Suppressor macrophage treated with lipopolysaccharide for 1 hour (primary cell): ENCODE measurements around the gene SOCS4.
A peak's percentile ranks its signal among the peaks of the same experiment; 100 is the strongest.
"Not testable (repeated sequence)": the region's sequence is repeated elsewhere in the genome, so short reads cannot be mapped to it uniquely, and the experiment has no call there.

ENCODE experiments used
- DNase-seq, 3 donors: peaks; one replicate each; pipeline ENCODE4 v3.0.0-alpha.2; 2020 to 2022

Gene SOCS4

DNA sequence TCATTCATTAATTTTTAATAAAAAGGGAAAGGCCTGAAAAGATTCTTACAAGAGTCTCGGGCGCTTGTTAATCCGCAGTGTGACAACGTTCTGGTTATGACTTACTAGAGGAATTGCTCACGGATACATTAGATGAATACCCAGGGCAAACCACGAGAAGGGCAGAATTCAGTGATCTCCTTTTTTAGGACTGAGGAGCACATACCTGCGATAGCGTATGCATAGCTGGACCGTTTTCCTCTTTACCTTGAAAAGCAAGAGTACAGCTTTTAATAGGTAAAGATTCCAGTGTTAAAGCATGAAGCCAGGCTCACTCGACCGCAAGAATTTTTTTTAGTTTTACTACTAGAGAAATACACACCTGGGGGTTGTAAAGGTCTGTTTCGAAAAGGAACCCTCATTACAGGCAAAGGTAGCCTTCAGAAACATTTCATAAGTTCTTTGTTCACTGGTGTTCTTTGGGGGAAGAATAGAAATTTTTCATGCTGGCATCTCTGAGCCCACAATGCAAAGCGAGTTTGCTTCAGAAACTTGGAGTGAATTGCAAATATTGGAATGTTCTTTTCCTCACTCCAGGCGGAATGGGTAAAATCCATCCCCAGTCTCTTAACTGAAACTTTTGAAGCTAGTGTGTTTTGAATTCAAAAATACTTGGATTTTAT, 25.4 kb downstream of the SOCS4 start:
- DNase-seq = peak in 2 of 3 donors; percentile 52 to 54

DNA sequence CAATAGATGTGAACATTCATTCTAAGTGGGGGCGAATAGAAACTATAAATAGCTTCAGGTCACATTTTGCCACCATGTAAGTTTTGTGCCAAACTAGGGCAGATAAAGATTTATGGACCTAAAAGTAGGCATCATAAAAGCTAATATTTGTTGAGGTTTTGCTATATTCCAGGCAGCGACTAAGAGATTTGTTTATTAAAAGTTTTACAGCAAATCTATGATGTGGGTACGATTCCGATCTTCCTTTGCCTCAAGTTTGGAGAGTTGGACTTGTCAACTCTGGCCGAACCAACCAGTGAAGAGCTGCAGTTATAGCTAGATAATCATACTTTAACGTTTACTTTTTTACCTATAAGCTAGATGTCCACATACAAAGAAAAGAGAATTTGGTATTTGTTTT, 26.0 kb downstream of the SOCS4 start:
- DNase-seq = no peak

DNA sequence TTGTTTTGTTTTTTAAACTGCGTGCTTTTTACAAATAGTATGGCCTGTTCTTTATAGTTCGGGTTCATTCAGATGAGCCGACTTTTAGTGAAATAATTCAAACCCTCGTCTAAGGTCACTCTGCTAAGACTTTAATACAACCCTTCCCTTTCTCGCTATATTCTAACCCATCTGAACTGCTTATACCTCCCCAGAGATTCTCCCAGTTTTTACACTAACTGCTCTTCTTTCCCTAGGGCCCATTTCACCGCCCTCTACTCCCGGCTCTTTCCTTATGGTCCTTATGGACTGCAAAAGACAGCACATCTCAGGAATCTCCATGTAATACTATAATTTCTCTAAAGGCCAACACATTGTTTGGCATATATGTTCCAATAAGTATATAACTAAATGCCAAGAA, 26.5 kb downstream of the SOCS4 start:
- DNase-seq = no peak

- no peak for DNase-seq
Observed at GRCh38 chr14:55054098-55054497, 27.1 kb downstream of the SOCS4 start.

DNA sequence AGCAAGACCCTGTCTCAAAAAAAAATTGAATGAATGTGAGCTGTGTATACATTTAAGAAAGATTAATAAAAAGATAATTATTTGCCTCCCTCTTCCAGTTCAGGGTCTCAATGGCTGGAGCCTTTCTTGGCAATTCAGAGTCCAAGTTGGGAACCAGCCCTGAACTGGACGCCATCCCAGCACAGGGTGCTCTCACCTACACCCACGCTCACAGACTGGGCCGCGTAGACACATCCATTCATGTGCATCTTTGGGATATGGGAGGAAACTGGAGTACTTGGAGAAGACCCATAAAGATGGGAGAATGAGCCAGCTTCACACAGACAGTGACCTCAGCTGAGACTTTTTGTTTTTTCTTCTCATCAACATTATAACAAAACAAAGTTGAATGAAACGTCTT, 30.9 kb downstream of the SOCS4 start:
- DNase-seq = no peak

GRCh38 chr14:55059333-55059732, 32.3 kb downstream of the SOCS4 start:
- DNase-seq = no peak

DNA sequence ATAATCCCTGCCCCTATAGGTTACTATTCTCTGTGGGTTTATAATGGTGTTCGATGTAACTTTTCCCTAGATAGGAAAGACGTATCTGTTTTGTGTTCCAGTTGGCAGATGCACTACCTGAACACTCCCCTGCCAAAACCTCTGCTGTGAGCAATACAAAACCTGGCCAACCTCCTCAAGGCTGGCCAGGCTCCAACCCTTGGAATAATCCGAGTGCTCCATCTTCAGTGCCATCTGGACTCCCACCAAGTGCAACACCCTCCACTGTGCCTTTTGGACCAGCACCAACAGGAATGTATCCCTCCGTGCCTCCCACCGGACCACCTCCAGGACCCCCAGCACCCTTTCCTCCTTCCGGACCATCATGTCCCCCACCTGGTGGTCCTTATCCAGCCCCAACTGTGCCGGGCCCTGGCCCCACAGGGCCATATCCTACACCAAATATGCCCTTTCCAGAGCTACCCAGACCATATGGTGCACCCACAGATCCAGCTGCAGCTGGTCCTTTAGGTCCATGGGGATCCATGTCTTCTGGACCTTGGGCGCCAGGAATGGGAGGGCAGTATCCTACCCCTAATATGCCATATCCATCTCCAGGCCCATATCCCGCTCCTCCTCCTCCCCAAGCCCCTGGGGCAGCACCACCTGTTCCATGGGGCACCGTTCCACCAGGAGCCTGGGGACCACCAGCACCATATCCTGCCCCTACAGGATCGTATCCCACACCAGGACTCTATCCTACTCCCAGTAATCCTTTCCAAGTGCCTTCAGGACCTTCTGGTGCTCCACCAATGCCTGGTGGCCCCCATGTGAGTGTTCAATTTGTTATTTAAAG, 35.7 kb downstream of the SOCS4 start:
- DNase-seq = no peak

DNA sequence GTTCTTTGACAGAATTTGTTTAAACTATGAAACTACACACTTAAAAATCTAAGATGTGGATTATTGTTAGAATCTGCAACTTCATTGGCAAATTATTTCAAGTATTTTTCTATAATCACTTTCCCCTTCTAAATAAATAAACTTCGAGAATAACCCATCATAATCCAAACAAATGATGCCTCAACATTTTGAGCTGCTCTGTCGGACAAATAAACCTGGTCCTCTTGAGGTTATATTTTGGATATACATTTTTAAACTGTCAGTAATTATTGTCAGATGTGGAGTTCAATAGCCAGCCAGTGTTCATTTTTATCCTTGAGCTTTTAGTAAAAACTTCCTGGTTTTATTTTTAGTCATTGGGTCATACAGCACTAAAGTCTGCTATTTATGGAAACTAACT, 37.9 kb downstream of the SOCS4 start:
- not testable (repeated sequence) for DNase-seq

DNA sequence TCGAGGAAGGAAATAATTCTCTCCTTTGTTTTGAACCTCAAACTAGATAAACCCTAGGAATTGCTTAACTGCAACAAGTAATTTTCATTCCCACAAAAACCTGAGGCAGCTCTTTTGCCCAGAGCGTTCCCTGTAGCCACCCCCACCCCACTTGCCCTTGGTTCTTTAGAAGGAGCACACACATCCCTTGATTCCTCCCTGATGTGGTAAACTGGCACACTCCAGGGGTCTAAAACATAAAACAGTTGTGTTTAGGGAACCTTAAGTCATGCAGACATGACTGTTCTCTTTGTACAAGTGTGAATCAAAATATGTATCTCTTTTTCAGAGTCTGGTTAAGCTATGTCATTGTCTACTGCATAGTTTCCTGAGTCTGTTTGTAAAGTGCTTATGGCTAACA, 38.4 kb downstream of the SOCS4 start:
- no peak for DNase-seq

GRCh38 chr14:55066223-55066622, 39.2 kb downstream of the SOCS4 start:
- no peak for DNase-seq

GRCh38 chr14:55070981-55071411, 44.0 kb downstream of the SOCS4 start:
- DNase-seq = peak in 1 of 3 donors; percentile 53

GRCh38 chr14:55071870-55072640, 45.0 kb downstream of the SOCS4 start:
- DNase-seq = peak; percentile 25 to 78 (median 72)

GRCh38 chr14:55073856-55074255, 46.8 kb downstream of the SOCS4 start:
- DNase-seq = no peak

DNA sequence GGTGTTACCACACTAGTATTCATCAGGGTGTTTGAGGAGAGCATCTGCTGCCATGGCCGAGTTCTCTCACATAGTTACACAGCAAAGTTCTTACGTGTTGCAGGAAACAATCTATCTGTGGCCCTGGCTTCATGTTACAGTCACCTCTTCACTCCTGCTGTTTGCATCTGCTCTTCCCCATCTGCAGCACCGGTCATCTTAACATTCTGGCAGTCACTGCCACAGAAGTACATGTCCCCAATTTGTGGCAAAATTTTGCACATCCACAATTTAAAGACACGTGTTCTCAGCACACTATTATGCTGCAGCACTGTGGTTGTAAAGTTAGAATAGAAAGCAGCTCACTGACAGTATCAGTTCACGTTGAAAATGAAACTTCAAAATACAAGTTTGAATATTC, 47.6 kb downstream of the SOCS4 start:
- no peak for DNase-seq

DNA sequence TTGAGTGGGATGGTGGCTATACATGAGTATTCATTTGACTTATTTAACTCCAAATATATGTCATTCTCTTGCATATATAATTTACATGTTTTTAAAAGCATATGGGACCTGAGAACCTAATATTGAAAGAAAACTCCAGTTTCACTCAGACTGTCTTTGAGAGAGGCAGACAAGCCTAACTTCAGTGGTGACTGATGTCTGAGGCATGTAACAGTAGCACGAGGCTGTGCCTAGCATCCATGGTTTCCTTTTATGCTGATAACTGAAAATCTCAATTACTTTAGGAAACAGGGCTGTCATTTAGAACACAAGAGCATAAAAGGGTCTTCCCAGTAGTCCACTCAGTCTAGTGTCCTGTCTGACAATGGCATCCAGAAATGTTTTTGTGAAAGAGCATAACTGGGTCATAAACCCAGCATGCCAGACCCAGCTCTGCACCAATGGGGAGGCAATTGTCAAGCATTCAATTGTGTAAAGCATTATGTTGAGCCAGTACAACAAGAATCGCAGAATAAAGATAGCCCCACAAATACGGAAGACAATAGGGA, 48.7 kb downstream of the SOCS4 start:
- no peak for DNase-seq

DNA sequence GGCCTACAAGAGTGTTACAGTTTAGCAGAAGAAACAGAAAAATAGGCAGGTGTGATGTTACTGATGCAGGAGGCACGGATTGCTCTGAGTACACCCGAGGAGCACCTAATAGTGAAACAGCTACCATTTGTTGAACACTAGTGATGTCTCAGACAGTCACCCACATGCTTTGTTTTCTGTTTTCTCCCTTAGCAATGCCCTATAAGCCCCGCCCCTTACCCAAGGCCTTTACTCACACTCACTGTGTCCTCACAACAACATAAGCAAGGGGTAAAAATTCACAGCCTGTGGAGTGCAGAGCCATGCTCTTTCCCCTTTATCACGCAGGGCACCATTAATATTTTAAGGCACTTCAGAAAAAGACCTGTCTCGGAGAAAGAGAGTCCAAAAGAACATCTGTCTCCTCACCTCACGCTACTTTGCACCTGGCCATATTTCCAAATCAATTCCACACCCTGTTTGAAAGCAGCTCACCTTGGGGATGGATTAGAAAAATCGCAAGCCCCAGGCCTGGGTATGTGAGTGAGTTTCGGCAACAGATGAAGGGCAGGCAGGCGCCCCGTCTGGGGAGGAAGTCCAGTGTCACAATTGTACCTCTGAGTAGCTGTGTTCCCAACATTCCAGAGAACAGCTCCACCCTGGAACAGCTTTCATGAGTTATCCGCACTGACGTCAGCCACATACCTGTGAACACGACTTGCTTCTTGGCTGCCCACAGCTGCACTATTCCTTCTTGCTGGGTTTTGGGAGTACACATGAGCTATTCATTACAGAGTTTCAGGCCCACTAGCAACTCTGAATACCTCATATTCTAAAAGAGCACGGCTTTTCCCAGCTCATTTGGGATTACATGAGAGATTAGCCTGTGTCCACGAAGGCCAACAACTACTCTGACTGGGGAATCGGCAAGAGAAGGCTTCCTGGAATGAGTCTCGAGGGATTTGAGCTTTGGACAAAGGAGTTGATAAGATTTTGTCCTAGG, 50.4 kb downstream of the SOCS4 start:
- DNase-seq = peak; percentile 55 to 62 (median 60)

GRCh38 chr14:55079961-55080360, 52.9 kb downstream of the SOCS4 start:
- peak; percentile 70 to 95 (median 95) for DNase-seq

DNA sequence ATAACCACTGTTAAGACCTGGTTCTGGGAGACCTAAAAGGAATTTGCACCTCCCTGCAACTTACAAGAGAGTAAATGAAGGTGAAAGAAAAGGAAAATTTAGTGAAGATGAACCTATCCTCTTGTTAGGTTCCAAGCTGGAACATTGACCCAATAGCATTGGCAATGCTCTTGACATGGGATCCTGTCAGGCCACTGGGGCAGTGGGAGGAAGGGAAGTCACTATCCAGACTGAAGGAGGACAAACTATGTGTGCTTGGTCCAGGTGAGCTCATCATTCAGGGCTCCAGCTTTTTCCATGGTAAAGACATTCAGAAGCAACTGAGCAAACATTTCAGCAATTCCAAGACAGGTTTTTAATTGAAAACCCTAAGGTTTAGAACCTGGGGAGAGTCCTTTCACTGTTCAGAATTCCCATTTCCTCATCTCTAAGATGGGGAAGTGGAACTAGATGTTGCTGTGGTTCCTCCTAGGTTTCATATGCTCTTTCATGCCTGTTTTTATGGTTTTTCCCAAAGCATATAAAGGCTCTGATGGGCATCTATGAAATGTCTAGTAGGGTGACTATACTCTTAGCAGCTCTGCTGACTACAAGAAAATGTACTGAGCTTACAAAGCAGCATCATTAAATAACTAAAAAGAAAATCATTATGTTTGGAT, 57.5 kb downstream of the SOCS4 start:
- peak; percentile 67 to 88 (median 83) for DNase-seq

DNA sequence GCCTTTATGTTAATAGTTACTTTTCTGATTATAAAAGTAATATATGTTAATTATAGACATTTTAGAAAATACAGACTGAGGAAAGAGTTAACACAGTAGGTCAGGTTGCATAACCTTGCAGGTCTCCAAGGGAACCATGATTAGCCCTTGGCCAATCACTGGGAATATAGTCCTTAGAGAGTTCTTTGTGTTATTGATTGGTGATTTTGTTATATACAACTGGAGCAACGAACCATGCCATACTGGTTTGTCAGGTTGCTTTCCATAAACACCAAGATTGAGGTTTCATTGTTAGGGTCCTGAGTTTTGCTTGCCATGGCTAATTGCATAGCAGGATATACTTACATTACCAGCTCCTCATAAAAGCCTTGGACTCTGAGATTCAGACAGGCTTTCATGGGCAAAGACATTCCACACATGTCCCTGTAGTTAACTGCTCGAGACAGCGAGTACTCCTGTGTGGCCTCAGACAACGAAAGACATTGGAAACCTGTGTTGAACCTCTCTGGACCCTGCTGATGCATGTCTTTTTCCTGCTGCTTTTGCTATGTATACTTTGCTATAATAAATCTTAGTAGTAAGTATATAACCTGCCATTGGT, 58.1 kb downstream of the SOCS4 start:
- DNase-seq = no peak

DNA sequence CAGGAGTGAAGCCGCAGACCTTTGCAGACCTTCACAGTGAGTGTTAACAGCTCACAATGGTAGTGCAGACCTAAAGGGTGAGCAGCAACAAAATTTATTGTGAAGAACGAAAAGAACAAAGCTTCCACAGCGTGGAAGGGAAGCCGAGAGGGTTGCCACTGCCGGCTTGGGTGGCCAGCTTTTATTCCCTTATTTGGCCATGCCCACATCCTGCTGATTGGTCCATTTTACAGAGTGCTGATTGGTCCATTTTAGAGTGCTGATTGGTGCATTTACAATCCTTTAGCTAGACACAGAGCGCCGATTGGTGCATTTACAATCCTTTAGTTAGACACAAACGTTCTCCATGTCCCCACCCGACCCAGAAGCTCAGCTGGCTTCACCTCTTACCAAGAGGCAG, 59.9 kb downstream of the SOCS4 start:
- no peak for DNase-seq

DNA sequence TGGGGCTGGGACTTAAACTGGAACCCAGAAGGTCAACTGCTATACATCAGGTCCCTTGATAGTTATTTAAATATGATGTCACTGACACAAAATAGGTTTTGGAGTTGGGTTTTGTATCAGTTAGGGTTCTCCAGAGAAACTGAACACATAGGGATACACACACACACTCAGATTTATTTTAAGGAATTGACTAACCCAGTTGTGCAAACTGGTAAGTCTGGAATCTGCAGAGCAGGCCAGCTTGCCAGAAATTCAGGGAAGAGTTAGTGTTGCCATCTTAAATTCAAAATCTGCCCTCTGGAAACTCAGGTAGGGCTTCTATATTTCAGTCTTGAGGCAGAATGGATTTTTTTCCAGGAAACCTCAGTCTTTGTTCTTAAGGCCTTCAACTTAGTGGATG, 61.3 kb downstream of the SOCS4 start:
- DNase-seq = no peak
